HG03354 (cell line): ENCODE data around the gene MEMO1.
"Not testable (repeated sequence)": the region's sequence is repeated elsewhere in the genome, so short reads cannot be mapped to it uniquely, and the experiment has no call there.

Source experiments
- ATAC-seq: cut with Tn5 transposase; IDR thresholded peaks from one replicate; pipeline ENCODE4 v1.9.1; 2021; ENCODE audit warnings: mild to moderate bottlenecking; ENCODE audit not compliant: unreplicated experiment, poor library complexity, severe bottlenecking

Gene MEMO1

DNA sequence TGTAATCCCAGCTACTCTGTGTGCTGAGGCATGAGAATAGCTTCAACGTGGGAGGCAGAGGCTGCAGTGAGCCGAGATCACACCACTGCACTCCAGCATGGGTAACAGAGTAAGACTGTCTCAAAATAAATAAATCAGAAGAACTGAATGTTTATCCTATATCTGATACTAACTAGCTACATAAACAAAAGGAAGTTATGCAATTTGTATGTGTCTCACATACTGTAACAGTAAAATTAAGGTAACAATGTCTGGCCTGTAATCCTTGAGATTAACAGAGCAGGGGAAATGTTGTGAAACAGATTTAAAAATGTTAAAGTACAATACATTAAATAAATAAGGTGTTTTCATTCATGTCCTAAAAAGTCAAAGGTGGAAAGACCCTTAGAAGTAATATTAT, 150.8 kb downstream of the MEMO1 start:
- no peak for ATAC-seq

DNA sequence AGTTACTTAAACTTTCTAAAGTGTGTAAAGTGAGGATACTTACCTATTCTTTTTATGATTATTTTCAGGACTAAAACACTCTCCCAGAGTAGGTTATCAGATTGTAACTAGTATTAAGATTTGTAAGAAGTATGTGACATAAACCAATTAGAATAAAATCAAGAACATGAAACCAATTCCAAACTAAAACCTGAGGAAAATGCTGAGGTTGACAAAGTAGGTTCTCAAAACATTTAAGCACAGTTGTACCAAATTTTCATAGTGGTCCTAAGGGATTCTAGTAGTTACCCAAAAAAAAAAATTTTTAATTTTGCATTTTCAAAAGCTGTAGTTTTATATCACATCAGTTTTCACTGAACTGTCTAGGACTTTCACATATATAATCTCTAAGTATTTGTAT, 157.3 kb downstream of the MEMO1 start:
- no peak for ATAC-seq

DNA sequence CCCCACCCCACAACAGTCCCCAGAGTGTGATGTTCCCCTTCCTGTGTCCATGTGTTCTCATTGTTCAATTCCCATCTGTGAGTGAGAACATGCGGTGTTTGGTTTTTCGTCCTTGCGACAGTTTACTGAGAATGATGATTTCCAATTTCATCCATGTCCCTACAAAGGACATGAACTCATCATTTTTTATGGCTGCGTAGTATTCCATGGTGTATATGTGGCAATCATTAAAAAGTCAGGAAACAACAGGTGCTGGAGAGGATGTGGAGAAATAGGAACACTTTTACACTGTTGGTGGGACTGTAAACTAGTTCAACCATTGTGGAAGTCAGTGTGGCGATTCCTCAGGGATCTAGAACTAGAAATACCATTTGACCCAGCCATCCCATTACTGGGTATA, 168.7 kb downstream of the MEMO1 start:
- ATAC-seq, result not testable (repeated sequence)

DNA sequence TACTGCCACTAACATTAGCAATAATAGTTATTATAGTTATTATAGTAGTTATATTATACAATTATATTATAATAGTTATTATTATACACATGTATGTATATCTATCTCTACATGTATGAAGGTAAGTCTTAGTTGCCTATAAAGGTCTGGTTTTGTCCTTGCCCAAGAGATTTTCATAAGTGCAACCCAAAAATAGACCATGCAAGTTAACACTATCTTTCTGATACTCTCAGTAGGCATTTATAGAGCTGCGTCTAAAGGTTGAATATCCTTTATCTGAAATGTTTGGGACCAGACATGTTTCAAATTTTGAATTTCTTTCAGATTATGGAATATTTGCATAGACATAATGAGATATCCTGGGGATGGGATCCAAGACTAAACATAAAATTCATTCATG, 175.4 kb downstream of the MEMO1 start:
- no peak for ATAC-seq

DNA sequence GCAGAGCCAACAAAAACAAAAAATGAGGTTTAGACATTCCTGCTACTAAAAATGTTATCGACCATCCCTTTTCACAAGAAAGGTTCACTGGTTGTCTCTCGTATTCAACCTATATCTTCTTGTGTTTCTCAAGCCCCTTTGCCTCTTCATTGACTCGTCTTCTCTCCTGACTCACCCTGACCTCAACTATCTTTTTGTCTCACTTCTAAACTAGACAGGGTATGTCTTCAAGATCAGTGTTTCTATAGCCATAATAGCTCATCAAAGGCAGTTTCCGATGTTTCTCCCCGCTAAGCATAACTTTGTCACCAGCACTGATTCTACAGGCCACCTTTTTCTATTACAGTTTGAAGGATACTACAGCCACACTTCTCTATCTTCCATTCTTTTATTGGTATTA, 178.4 kb downstream of the MEMO1 start:
- ATAC-seq, result no peak

DNA sequence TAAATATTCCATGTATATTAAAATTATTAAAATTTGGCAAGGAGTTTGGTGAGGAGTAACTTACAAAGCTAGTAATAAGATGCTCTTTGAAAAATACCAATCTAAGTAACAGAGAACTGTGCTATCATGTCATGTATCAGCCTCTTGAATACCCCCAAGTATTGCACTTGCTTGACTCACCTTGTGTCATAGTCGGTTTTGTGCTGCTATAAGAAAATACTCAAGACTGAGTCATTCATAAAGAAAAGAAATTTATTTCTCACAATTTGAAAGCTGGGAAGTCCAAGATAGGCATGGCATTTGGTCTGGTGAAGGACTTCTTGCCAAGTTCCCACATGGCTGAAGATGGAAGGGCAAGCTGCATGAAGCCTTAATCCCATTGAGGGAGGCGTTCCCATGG, 179.2 kb downstream of the MEMO1 start:
- no peak for ATAC-seq

DNA sequence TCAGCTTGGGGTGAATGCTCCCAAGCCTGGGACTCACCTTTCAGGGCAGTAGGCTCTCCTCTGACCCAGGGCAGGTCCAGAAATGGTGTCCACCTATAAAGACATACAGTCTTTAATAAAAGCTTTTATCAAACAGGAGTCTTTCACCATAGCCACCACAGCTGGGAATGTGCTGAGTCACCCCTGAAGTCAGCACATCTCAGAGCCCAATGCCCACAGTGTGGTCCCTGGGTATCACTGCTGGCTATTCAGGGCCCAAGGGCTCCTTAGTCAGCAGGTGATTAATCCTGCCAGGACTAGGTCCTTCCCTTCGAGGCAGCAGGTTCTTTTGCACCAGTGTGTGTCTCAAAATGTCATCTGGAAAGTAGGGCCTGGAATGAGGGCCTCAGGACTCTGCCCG, 181.9 kb downstream of the MEMO1 start:
- ATAC-seq, result no peak

DNA sequence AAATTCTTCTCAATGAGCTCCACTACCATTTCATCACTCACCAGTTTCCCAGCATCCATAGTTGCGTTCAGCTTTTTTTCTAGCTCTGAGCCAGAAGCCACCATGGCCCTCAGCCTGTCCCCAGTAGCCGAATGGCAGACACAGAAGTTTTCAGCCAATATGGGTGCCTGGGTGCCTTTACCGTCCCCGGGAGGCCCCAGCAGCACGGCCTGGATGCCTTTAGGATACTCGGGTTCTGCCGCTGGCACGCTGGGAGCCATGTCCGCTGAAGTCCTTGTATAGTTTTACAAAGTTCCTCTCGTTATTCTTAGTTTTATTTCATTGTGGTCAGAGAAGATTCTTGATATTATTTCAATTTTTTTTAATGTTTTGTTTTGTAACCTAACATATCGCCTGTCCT, 187.2 kb downstream of the MEMO1 start:
- ATAC-seq, result no peak

DNA sequence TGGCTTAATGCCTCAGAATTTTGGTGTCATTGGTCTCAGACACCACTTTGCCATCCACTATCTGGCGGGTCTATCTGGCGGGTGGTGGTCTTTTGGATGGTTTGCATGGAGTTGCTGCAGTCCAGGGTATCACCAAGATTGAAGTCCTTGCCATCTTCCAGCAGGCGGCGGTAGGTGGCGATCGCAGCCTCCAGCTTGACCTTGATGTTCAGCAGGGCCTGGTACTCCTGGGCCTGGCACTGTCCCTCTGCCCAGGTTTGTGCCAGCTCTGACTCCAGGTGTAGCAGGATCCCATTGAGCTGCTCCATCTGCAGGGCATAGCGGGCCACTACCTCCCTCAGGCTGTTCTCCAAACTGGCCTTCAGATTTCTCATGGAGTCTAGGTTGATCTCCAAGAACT, 188.2 kb downstream of the MEMO1 start:
- no peak for ATAC-seq
